NCI-H82 treated with DMSO at 0.1 percent for 48 hours (cell line): ENCODE data around the gene IFIT2.
"Not testable (repeated sequence)": the region's sequence is repeated elsewhere in the genome, so short reads cannot be mapped to it uniquely, and the experiment has no call there.

Experiments
- DNase-seq: peaks from one replicate; lab custom pipeline; 2025; ENCODE audit not compliant: unreplicated experiment; lab: John Stamatoyannopoulos, UW

Gene IFIT2

DNA sequence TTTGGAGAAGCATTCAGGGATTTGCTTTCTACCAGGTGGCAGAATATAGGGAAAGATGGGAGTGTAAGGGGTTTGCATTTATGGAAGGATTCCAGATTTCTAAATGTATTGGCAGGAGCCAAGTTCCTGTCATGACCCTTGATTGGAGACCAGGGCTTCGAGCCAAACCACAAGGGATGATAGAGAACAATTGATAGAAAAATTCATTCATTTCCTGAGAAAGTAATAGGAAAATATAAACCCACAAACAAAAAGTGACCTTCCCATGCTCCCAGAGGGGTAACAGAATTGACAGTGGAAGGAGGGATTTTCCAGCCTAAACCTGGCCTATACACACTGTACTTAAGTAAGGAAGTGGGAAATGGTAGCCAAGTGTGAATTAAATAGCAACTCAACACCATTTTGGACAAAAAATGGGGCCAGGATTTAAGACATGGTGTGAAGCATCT, 22.4 kb upstream of the IFIT2 start:
- no peak for DNase-seq

DNA sequence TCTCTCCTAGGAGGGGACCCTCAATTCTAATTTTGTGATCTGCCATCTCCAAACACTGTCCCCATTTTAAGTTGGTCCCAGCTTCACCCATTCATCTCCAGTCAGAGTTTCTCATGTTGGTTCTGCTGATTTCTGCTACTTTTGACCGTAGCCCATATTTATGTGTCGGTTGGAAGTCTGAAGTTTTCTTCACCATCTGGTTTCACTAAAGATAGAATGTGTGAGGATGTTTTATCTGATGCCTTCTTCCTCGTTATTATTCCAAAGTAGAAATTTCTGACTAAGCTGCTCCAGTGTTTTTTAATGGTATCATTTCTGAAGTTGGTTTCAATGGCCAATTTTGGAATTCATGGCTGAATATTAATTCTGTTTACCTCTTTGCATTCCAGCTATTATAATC, 21.3 kb upstream of the IFIT2 start:
- DNase-seq = no peak

DNA sequence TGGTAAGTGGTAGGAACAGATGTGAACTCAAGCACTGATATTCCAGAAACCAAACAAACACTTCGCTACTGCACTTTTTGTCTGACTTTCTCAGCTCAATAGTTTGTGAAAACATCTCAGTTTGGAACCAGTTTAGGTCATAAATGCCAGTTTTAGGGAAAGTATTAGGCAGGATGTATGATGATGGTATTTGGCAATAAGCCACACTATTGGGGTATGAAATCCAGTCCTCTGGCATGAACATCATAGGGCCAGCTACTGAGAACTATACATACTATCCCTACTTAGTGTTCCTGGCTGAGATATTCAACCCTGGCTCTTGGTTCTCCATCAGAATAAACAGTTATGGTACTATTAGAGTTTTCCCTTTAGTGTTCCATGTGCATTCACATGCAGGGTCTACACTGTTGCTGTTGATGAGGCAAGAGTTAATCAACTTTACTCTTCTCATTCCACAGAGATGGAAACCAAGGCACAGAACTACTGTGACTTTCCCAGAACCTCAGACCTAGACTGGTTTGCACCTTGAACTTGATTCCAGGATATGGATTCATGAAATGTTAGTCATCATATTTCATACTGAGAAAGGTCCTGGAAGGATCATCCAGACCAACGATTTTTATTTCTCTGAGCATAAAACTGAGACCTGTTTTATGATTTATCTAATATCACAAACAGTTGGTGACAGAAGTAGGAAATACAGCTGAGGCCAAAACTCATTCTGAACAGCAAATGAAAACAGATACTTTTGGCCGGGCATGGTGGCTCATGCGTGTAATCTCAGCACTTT, 20.0 kb upstream of the IFIT2 start:
- DNase-seq = no peak

DNA sequence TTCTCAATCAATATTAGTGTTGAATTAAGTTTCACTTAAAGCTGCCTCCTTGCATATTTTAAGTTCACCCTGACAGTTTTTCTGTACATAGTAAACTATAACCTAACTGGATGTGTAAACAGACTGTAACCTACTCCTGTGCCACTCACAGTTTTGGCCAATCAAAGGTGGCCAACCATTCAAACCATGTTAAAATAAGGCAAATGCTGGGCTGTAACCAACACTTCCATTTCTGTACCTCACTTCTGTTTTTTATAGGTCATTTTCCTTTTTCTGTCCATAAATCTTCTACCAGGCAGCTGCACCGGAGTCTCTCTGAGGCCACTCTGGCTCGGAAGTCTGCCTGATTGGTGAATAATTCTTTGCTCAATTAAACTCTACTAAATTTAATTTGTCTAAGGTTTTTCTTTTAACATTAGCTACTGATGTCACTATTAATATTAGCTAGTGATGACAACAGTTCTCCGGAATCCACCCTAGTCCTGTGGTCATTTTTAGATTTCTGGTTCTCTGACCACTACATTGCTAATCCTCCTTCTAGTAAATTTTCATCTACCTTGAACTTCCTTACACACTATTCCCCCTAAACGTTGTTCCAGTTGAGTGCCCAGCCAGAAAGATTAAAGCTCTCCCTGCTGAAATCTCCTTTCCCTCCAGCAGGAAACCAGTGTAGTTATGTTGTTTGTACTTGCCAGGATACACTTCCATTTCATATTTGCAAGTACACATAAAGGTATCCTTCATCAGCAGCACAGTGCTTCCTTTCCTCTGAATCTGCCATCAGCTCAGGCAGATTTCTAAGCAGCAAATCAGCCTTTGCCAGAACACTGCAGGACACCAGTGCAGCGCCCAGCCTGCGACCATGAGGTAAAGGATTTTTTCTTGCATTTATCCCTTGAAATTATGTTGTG, 18.6 kb upstream of the IFIT2 start:
- no peak for DNase-seq

DNA sequence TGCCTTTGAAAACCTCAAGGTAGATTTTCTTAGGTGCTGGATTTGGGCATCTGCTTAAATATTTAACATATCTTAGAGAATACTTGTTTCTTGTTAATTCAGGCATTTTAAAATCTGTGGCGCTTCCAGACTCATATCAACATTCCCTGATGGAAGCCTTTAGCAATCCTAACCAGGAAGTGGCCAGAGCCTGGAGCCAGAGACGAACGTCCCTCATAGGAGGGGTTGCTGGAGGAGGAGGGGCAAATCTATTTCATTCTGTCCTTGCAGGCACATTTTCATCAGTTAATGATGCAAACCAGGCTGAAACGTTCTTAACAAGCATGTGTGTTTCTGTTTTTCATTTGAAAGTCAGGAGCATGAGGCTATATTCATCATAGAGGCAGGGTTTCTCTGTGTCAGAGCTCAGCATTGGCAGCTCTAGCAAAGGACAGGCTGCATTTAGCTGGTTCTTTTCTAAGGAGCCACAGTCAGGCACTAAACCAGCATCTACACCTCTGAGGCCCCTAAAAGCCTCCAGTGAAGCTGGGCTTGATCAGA, 17.8 kb upstream of the IFIT2 start:
- no peak for DNase-seq

DNA sequence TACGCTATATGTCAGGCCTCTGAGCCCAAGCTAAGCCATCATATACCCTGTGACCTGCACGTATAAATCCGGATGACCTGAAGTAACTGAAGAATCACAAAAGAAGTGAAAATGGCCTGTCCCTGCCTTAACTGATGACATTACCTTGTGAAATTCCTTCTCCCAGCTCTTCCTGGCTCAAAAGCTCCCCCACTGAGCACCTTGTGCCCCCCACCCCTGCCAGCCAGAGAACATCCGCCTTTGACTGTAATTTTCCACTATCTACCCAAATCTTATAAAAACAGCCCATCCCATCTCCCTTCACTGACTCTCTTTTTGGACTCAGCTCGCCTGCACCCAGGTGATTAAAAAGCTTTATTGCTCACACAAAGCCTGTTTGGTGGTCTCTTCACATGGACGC, 17.1 kb upstream of the IFIT2 start:
- DNase-seq = not testable (repeated sequence)

DNA sequence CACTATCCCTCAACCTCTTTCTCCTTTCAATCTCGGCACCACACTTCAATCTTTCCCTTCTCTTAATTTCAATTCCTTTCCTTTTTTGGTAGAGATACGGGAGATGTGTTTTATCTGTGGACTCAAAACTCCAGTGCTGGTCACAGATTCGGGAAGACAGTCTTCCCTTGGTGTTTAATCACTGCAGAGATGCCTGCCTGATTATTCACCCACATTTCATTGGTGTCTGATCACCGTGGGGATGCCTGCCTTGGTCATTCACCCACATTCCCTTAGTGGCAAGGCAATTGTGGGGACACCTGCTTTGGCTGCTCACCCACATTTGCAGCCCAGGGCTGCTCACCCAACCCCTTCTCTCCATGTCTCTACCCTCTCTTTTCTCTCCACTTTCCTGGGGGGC, 16.5 kb upstream of the IFIT2 start:
- DNase-seq = not testable (repeated sequence)

DNA sequence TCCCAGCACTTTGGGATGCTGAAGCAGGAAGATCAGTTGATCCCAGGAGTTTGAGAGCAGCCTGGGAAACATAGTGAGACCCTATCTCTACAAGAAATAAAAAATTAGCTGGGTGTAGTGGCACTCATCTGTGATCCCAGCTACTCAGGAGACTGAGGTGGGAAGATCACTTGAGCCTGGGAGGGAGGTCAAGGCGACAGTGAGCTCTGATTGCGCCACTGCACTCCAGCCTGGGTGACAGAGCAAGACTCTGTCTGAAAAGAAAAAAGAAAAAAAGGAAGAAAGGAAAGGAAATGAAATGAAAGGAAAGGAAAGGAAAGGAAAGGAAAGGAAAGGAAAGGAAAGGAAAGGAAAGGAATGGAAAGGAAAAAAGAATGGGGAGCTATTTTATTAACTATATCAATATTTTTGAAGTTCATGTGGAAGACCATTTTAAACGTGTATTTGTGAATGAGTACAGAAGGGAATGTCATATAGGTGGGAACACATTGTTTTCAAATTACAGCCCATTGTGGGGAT, 7.1 kb upstream of the IFIT2 start:
- DNase-seq = no peak

DNA sequence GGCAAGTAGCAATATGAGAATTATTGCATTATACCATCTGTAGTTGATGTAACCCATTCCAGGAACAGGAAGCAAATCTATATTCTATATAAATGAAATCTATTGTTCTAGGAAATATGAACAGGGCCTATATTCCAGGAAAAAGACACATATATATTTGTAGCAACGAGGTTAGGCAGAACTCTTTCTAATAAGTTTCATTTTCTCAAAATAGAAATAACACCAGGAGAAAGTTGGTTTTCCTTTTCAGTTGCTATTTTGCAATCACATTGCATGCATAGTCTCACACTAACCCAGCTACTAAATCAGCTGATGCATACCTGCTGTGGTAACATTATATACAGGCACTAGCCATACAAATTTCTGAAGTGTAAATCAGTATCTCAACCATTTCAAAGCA, 6.2 kb upstream of the IFIT2 start:
- DNase-seq = no peak

DNA sequence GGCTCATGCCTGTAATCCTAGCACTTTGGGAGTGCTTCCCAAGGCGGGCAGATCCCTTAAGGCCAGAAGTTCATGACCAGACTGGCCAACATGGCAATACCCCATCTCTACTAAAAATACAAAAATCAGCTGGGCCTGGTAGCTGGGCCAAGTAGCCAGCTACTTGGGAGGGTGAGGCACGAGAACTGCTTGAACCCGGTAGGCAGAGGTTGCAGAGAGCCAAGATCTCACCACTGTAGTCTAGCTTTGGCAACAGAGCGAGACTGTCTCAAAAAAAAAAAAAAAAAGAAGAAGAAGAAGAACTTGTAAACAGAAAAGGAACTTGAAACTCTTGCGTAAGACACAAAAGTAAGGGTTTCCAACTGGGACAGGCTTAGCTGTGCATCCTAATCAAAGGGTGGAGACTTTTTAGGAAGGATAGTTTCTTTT, 5.6 kb upstream of the IFIT2 start:
- DNase-seq = no peak

DNA sequence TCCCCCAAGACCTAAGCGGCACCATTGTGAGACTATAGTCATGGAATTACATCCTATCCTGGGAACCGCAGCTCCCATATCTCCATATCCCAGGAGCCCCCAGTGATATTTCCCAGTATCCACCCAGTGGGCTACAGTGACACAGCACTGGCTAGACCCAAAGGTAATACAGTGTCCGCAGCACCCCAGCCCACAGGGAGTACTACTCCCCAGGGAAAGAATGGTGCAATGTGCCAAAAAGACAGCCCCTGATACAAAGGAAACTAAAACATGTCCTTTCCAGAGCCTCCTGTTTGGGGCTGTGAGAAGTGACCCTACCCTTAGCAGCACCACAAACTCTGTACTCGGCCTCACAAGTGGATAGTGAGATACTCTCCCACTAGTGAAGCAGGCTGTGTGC, 4.5 kb upstream of the IFIT2 start:
- no peak for DNase-seq

DNA sequence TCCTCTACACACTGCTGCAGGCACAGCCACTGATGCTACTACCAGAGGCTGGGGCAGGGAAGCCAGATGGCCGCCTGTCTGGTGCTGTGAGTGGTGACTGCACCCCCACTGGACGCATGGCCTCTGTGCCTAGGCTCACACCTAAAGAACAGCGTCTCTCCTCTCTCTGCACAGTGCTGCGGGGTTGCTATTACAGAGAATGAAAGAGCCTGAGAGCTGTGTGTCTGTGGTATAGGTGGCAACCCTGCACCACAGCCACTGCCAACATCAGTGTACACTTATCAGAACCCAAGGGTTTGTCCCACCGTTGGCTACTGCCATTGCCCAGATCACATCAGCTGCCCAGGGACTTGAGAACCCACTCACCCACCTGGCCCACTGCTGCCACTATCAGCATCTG, 4.1 kb upstream of the IFIT2 start:
- DNase-seq = no peak

DNA sequence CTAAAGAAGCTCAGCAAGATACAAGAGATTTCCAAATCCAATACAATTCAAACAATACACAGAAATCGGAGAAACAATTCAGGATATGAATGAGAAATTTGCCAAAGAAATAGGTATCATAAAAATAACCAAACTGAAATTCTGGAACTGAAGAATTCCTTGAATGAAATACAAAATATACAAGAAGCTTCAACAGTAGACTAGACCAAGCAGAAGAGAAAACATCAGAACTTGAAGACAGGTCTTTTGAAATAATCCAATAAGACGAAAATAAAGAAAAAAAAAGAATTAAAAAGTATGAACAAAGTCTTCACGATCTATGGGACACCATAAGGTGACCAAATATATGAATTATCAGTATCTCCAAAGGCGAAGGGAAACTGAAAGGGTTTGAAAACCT, 2.8 kb upstream of the IFIT2 start:
- DNase-seq = no peak

DNA sequence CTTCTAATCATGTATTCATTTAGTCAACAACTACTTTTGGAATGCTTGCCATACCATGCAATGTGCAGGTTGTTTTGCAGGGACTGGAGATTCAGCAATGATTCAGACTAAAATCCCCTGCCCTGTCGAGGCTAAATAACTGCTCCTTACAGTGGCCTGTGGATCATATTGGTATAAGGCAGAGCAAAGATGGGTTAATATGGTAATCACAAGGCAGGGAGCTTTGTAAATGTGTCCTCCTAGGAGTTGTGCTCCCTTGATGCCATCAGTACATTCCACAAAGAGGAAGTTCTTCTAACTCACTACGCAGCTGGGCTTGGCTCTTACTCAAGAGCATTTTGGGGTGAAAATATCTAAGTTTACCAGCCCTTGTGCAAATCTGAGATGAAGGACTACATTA, 614 bp upstream of the IFIT2 start:
- no peak for DNase-seq

DNA sequence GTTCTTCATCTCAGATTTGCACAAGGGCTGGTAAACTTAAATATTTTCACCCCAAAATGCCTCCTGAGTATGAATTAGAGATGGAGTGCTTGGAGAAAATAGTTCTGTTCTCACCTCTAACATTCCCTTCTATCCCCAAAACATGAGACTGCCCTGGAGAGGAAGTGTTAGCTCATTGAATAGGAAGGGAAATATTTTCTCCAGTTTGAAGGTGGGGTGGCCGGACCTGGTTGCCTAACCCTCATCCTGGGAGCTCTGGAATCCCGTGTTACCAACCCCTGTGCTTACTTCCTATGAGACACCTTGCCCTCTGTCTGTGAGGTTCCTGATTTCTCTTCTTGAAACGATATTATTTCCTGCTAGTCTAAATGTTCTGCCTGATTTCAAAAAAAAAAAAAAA, 779 bp downstream of the IFIT2 start:
- no peak for DNase-seq

DNA sequence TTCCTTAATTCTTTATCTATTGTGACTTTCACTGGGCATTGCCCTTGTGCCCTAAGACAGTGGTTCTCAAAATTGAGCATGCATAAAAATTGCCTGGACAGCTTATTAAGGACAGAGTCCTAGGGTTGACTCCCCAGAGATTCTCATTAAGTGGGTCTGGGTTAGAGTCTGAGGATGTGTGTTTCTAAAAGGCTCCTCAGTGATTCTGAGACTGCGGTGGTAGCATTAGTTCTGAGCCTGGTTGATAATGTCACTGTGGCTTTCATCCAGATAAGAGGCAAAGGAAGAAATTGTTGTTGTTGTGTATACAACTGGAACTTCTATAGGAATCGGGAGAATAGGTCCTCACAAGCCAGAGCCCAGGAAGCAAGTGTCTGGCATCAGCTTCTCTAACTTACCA, 1.3 kb downstream of the IFIT2 start:
- DNase-seq = no peak

DNA sequence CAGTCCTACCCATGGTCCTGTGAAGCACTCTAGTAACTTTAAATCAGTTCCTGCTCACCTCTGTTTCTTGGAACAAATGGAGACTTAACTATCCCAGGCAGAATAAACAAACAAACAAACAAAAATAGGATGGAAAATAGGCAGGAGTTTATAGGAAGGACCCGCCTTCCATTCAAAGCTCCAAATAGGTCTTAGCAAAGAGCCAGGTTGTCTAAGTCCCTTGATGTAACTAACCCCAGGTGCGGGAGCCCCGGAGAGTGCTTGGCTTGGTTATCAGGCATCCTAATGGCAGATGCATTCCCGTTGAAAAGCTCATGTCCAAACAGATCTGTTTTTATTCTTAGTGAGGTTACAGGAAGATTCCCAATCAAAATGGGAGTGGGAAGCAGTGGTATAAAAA, 2.2 kb downstream of the IFIT2 start:
- DNase-seq = no peak

DNA sequence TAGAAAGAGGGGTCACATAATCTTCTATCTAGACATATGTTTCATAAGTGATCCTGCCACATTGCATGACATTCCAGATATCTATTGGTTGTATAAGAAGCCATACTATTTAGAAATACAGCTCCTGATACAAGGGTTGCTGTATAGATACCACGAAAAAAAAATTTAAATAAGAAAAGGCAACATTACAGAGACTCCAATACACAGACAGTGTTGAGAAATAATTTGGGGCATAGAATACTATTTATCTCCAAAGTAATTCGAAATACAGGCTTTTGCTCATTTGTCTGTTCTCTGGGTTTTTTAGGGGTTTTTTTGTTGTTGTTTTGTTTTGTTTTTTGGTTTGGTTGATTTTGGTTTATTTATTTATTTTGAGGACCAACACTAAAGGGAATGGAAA, 2.6 kb downstream of the IFIT2 start:
- DNase-seq = no peak

DNA sequence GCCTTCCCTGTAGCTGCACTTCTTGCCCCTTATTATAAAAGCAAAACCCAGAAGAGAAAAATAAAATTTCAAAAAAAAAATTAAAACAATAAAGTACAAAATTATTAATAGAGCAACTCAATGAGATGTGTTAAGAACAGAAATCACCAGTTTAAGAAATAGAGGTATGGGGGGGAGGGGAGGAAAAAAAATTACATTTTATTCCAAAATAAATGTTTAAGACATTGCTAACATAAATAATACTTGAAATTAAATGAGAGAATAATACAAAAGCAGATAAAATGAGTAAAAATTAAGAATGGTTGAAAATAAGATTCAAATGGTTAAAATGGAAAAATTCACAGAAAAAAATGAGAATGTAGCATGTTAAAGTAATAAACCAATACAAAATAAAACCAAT, 3.1 kb downstream of the IFIT2 start:
- DNase-seq = no peak

DNA sequence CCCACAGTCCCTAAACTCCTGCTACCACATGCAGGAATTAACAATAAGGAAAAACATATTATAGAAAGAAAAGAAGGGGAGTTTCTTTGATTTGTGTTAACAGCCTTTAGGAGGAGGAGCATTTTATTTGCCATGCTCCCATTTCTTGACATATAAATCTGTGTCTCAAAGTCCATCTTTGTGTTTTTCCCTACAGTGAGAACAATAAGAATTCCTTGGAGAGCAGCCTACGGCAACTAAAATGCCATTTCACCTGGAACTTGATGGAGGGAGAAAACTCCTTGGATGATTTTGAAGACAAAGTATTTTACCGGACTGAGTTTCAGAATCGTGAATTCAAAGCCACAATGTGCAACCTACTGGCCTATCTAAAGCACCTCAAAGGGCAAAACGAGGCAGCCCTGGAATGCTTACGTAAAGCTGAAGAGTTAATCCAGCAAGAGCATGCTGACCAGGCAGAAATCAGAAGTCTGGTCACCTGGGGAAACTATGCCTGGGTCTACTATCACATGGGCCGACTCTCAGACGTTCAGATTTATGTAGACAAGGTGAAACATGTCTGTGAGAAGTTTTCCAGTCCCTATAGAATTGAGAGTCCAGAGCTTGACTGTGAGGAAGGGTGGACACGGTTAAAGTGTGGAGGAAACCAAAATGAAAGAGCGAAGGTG, 4.1 kb downstream of the IFIT2 start:
- DNase-seq = no peak
